Globus pallidus (tissue), 1 donor: ENCODE data around the gene ENTPD6.

ENCODE experiments used
- DNase-seq: peaks from one replicate; pipeline ENCODE4 v3.0.0-alpha.2; 2015; ENCODE audit warnings: low spot score

The ENTPD6 gene

GRCh38 chr20:25242231-25242630 is 46.7 kb downstream of the ENTPD6 start:
- DNase-seq = no peak

- DNase-seq = no peak
These were observed 48.0 kb downstream of the ENTPD6 start for GRCh38 chr20:25243416-25243979.

- DNase-seq = no peak
These were observed 49.5 kb downstream of the ENTPD6 start for GRCh38 chr20:25244976-25245375.

- DNase-seq = no peak
These were observed 49.9 kb downstream of the ENTPD6 start for GRCh38 chr20:25245461-25245860.

GRCh38 chr20:25246182-25246999 is 50.9 kb downstream of the ENTPD6 start:
- DNase-seq = no peak

GRCh38 chr20:25247000-25247517 is 51.5 kb downstream of the ENTPD6 start:
- DNase-seq = peak; percentile 73

GRCh38 chr20:25247518-25247955 is 52.0 kb downstream of the ENTPD6 start:
- no peak for DNase-seq

GRCh38 chr20:25247956-25248785 is 52.7 kb downstream of the ENTPD6 start, which contains the start of gene PYGB:
TSS of gene PYGB (plus strand) at chr20:25248085. CDS start at chr20:25248179, 94 bp downstream.
- peak; percentile 83 for DNase-seq

GRCh38 chr20:25248786-25249172 is 53.3 kb downstream of the ENTPD6 start:
- peak; percentile 81 for DNase-seq

GRCh38 chr20:25249198-25249931 is 53.9 kb downstream of the ENTPD6 start:
- DNase-seq = peak; percentile 69

GRCh38 chr20:25250508-25250907 is 55.0 kb downstream of the ENTPD6 start:
- no peak for DNase-seq

GRCh38 chr20:25251019-25251418 is 55.5 kb downstream of the ENTPD6 start:
- no peak for DNase-seq

- DNase-seq = peak; percentile 67
These were observed 56.0 kb downstream of the ENTPD6 start for GRCh38 chr20:25251558-25251957.

- DNase-seq = no peak
These were observed 56.7 kb downstream of the ENTPD6 start for GRCh38 chr20:25252230-25252651.

- DNase-seq = no peak
These were observed 57.3 kb downstream of the ENTPD6 start for GRCh38 chr20:25252686-25253421.

- DNase-seq = no peak
These were observed 58.2 kb downstream of the ENTPD6 start for GRCh38 chr20:25253606-25254275.

- DNase-seq = peak; percentile 57
These were observed 59.1 kb downstream of the ENTPD6 start for GRCh38 chr20:25254571-25254970.

- DNase-seq = peak; percentile 76
These were observed 59.6 kb downstream of the ENTPD6 start for GRCh38 chr20:25254986-25255680.

GRCh38 chr20:25256226-25256859 is 60.8 kb downstream of the ENTPD6 start:
- DNase-seq = no peak
